K562 treated with DMSO at 1 percent for 4 hours (cell line): ENCODE results near the gene SCLT1. TPM values are rescaled to one million over a fixed set of nuclear protein-coding genes. Genes with fewer than 3 reads are reported as not detected.

Experiments used
- total RNA-seq: library from RNA; unstranded; fragments of 300-600 nt; gene quantifications from 2 replicates; pipeline ENCODE4 v1.2.3, GENCODE V29; 2022; ENCODE audit not compliant: insufficient read depth

SCLT1 gene
- total RNA-seq, result 11.3 and 14.0 TPM in 2 replicates

DNA sequence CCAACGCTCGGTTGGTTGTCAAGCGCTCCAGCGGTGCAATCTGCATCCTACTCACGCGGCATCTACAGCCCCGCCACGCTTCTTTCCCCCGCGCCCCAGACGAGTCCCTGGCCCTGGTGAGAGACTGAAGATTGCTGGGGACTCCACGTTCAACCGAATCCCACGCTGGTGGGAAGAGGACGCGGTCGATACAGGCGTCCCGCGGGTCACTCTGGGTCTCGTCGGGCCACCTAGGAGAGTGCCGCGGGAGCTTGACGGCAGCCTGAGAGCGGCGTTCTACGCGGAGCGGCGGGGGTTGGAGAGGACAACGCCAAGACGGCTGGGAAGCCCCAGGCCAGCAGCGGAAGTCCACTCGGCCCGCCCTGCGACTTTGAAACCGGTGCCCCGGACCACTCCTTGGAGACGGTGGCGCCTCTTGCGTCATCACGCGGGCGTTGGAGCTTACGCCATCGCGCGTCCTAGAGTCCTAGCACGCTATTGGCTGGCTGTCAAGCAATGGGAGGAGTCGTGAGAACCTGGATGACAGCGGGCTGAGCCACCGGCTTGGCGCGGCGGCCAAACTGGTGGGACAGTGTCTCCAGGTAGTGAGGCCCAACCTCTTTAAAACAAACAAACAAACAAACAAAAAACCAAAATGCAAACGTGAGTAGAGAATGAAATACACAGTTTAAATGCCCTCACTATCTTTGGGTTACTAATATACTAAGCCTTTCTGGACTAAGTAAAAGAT lies at the start of gene SCLT1:
TSS of gene SCLT1 (minus strand) at position 349 of the 730 bp plus-strand sequence. CDS start 436 bp downstream, outside the sequence.

DNA sequence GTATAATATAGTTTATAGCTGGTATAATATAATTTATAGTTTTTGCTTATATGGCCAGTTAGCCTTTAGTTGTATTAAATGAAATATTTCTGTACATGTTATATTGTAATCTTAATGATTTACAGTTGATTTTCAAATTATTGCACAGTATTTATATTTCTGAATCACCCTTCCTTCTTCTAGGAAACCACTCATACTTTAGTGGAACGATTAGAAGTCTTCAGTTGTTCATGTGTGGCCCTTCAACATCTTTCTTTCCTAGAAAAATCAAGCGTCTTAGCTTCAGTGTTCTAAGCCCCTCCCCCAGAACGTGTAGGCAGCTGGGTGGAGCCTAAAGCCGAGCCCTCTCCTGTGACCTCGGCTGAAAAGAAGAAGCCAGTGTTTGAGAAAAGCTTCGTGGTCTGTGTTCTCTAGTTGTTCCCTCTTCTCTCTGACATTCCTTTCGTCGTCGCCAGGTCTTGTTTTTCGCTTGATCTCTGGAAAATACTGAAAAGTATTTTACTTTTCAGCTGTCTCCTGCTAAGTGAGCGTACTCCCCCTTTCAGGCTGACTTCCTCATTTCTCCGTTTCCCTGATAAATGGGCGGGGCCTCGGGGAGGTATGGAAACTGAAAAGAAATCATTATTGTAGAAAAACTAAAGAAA lies 2.6 kb upstream of the SCLT1 start, which contains the start of gene C4orf33:
TSS of gene C4orf33 (plus strand) at position 342 of the 644 bp plus-strand sequence. CDS start 6,459 bp downstream, outside the sequence.

Other genes starting within 250 kb of the SCLT1 start
- 12.1 and 12.9 TPM in 2 replicates for gene C4orf33, start 2.6 kb upstream of the SCLT1 start, total RNA-seq